ENCODE measurements around the gene JDP2. TPM values are rescaled to one million over a fixed set of nuclear protein-coding genes. Genes with fewer than 3 reads are reported as not detected.
A peak's percentile ranks its signal among the peaks of the same experiment; 100 is the strongest.
"Not testable (repeated sequence)": the region's sequence is repeated elsewhere in the genome, so short reads cannot be mapped to it uniquely, and the experiment has no call there.

Gene JDP2
- total RNA-seq, 1 donor from 2014 or later = 3.1 TPM

DNA sequence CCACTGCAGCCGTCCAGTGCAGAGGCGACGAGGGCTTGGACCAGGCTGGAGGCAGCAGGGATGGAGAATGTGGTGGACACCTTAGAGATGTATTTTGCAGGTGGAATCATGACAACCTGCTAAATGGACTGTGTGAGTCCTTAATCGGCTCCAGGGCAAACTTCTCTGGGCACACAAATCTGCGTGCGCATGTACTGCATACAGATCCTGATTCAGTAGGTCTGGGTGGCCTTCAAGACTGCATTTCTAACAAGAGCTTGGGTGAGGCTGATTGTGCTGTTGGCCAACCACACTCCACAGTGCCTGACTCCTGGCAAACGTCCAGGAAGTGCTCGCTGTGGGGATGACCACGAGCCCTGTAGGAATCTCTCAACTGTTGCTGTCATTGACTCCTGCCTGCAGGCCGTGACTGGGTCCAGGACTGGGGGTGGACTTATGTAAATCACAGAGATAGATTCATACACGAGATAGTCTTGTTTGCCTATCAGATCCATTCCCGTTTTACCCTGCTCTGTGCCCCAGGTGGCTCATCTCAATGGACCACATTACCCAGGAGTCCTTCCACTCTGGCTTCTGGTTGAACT, 27.2 kb downstream of the JDP2 start:
- peak in 1 of 2 donors; percentile 6 for DNase-seq (ENCODE audit: low read depth in 2 of 2)

DNA sequence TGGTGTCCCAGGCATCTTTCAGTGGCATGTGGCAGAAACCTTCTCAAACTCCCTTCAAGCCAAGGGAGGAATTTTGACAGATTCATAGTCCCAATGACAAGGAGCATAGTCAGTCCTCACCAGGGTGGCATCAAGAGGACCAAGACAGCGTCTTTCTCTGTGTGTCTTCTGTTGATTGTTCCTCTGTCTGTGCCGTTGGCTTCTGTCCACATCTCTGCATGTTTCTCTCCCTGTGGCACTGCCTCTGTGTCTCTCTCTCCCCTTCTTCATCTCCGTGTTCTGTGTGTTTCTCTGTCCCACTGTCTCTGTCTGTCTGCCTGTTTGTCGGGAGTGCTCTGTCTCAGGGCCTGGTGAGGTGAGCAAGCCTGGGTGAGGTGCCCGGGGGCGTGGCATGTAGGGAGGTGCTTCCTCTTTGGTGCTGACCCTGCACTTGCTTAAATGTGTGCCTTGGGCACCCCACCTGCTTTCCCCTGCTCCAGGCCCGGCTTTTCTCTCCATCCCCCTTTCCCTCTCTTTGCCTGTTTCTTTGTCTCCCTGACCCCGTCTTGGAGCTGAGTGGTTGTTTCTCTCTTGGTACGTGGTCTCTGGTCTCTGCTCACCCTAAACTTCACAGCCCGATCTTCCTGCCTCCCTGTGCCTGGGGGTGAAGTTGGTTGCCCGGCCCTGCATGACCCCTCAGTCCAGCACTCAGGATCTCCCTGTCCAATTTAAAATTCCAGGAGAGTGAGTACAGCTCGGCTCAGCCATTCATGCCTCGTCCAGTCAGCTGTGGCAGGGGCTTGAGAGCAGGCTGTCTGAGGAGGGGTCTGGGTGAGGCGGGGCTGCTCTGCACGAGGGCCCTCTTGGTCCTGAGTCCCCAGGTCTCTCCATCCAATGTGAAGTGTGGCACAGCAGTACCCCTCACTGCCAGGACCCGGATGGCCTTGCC, 28.5 kb downstream of the JDP2 start:
- DNase-seq (ENCODE audit: low read depth in 2 of 2) = no peak

DNA sequence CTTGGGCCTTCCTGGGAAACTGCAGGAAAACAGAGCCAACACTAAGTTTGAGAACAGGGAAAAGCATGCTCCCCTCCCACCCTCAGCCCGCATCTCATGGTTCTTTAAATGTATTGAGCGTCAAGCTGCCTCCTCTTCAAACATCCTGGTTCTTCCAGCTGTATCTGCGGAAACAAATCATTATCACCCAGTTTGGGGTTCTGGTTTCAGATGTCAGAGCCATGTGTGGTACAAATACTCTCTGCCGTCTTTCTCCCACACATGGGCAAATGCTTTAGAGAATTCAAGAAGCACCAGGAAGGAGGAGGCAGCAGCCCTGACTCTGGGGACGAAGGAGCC, 29.1 kb downstream of the JDP2 start:
- no peak for DNase-seq (ENCODE audit: low read depth in 2 of 2)

DNA sequence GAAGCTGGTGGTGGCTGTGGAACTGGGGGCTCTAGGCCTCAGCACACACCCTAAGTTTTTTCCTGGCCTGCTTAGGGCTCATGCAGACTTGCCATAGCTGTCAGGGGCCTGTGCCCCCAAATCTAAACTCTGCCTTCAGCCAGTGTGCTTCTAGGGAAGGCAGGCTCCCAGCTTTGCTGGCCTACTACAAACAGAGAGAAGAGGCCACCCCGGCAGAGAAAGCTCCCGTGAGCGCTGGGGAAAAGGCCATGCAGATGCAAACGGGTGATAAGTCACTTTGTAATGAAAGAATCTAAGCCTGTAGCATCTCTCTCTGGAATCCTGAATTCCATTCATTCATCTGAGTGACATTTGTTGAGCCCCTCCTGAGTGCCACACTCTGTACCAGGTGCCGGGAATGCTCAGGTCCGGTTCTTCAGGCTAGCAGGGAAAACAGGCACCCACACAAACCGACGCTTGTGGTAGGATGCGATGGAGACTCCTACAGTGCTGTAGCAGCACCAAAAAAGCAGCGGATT, 29.9 kb downstream of the JDP2 start:
- DNase-seq (ENCODE audit: low read depth in 2 of 2) = no peak

DNA sequence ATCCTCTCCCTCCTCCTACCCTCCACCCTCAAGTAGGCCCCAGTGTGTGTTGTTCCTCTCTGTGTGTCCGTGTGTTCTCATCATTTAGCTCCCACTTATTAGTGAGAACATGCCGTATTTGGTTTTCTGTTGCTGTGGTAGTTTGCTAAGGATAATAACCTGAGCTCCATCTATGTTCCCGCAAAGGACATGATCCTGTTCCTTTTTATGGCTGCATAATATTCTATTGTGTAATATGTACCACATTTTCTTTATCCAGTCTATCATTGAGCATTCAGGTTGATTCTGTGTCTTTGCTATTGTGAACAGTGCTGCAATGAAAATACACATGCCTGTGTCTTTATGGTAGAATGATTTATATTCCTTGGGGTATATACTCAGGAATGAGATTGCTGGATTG, 30.5 kb downstream of the JDP2 start:
- no peak for DNase-seq (ENCODE audit: low read depth in 2 of 2)

DNA sequence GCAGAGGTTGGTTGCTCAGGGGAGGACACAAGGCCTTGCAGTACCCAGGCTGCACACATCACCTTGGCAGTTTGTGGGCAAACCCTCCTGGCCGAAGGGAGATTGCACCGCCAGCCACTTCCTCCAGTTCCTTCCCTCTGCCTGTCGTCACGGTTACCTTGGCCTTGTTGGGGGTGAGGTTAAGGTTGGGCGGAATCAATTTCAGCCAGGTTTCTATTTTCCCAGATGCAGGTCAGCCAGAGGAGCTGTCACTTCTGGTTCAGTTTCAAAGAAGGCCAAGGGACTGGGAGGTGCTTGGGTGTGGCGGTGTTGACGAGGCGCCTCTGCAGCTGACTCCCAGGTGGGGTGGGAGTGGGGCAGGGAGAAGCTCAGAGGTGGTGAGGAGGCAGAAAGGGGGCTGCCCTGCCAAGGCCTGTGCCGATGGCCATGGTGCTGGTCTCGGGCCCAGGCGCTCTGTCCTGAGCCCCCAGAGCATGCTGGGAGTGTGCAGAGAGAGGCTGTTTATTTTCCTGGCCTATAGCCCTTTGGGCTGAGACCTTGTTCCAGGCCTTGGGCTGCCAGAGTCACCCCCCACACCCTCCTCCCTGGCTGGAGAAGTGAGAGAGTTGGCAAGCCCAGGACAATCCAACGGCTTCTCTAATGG, 31.4 kb downstream of the JDP2 start:
- DNase-seq (ENCODE audit: low read depth in 2 of 2) = no peak

DNA sequence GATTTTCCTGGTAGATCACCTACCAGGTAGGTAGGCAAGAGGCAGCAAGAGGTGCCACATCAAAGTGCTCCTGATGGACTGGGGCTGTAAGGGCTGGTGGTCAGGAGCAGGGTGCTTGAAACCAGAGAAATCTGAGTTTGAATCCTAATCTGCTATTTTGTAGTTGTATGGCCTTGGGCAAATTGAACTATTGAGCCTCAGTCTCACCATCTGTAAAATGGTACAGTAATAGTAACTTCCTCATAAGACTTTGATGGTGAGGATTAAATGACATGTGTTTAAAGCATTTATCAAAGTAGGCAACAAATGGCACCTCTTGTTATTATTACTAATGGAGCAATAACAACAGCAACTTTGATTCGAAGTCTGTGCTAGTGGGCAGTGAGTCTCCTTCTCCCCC, 32.0 kb downstream of the JDP2 start:
- no peak for DNase-seq (ENCODE audit: low read depth in 2 of 2)

DNA sequence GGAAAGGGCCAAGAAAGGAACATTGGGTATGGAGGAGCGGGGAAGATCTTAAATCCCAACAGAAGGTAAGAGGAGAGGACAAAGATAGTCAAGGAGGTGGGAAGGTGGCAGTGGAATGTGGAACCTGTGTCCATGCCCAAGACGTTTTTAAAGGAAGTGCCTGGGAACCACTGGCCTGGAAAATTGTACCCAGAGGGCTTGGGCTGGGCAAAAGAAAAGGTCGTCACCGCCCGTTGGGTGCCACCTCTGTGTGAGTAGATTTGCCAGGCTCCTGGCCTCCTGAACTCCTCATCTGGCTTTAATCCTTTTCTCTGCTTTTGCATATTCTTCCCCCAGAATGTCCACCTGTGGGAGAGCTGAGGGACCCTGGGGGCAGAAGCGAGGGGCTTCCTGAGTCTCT, 32.6 kb downstream of the JDP2 start:
- no peak for DNase-seq (ENCODE audit: low read depth in 2 of 2)

DNA sequence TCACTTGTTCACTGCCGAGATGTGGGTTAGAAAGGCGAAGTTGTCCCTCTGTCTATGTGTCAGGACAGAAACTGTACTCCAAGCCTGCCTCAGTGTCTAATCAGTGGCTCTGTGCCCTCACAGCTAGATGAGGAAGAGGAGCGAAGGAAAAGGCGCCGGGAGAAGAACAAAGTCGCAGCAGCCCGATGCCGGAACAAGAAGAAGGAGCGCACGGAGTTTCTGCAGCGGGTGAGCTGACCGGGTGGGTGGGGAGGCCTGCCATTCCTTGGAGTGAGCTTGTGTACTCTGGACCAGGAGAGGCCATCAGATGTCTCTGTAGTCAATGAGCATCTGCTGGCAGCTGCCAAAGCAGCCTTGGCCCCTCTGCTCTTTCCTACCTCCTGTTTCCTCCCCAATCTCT, 33.5 kb downstream of the JDP2 start:
- no peak for DNase-seq (ENCODE audit: low read depth in 2 of 2)

DNA sequence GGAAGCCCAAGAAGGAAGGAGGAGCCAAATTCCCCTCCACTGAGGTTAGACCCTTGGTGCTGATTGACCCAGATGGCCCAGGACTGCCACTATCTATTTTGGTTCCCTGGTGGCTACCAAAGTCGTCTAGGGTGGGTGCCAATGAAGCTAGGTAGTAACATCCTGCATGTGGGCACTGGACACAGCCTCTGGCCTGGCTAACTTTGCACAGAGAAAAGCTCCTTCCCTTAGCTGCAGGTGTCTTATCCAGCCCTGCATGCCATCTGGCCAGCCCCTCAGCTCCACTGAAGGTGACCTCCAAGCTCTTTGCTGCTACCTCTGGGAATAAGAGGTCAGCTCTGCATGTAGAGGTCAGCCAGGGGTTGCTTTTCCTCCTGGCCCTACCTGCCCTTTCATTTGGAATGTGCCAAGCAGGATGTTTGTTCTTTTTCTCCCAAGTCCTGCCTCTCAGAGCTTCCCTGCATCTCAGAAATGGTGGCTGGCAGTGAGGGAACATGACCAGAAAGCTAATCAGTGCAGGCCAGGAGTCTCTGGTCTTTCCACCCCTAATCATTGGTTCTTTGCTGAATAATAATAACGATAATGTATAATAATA, 34.0 kb downstream of the JDP2 start:
- DNase-seq (ENCODE audit: low read depth in 2 of 2) = no peak

DNA sequence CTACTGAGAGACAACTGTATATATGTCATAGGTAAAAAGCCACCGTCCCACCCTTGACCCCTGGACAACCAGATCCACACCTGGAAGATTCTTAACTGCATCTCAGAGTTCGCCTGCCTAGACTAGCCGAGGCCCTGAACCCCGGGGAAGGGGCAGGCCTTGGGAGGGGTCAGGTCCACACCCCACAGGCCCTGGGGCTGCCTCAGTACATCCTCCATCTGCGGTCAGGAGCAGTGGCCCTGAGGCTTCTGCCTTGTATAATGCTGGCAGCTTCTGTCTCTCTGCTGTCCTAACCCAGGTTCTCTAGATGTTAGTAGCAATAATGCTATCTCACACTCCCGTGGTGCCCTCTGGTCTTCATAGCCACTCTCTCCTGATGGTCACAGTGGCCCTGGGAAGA, 36.8 kb downstream of the JDP2 start:
- DNase-seq (ENCODE audit: low read depth in 2 of 2) = no peak

DNA sequence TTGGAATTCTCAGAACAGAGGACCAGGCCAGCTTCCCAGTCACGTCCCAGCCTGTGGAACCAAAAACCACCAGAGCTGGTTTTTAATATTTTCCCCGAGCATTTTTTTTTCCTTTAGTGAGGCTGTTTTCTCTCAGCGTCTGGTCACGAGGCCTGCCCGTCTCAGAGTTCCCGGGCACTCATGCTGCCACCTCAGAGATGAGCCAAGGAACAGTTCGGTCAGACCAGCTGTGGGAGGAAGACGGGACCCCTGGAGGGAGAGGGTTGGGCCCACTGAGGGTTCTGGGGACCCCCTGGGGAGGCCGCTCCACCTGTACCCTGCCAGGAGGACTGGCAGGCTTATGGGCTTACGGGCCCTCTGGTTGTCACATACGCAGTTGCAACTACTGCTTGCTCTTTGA, 39.9 kb downstream of the JDP2 start:
- no peak for DNase-seq (ENCODE audit: low read depth in 2 of 2)

DNA sequence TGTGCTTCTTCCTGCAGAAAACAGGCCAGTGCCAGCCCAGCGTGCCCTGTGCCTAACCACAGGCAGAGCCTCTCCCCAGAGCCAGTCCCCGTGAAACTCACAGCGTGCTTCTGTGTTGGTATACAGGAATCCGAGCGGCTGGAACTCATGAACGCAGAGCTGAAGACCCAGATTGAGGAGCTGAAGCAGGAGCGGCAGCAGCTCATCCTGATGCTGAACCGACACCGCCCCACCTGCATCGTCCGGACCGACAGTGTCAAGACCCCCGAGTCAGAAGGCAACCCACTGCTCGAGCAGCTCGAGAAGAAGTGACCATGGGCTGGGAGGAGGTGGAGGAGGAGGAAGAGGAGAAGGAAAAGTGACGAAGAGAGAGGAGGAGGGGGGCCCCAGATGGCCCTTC, 41.3 kb downstream of the JDP2 start:
- no peak for DNase-seq (ENCODE audit: low read depth in 2 of 2)

DNA sequence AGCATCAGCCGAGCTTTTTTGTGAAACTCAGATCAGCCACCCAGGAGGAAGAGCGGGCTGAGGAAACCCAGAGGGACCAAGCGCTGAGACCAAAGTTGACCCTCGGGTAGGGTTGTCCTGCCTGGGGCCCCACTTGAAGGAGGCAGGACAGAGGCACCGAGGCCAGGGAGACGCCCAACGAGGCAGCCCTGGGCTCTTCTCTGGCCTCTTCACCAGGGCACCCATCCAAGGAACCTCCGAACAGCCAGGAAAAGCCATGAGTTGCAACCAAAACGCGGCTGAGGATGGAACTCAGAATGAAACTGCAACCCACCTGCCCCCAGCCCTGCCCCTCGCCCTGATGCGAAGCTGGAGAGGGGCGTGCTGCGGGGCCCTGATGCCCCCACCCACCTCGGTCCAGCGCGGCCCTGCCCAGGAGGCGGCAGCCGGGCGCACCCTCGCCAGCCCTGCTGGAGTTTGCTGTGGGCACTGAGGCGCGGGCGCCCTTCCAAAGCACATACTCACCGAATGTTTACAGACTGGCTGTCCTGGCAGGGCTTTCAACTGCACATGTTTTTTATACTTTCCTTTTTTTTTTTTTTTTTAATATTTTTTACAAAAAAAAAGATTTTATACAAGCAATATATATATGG, 41.9 kb downstream of the JDP2 start:
- no peak for DNase-seq (ENCODE audit: low read depth in 2 of 2)

DNA sequence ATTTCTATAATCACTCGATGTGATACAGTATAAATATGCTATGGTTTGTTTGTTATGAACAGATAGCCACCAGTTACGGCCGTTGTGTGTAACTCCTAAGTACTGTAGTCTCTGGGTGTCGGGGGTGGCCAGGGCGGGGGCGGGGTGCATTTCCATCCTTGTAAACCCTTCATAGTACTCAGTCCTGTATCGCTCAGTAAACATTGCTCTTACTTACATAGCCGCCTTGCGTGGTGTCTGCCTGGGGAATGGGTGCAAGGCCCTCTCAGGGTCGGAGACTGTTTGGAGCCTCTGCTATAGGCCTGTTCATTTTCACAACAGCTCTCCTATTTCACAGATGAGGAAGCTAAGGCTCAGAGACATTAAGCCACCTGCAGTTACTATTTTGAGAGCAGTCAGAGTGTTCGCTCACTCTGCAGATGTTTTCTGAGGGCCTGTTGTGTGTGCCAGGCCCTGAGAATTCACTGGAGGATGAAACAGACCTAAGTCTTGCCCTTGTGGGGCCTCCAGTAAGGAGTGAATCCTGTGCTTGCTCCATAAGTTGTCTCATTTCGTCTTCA, 42.5 kb downstream of the JDP2 start:
- no peak for DNase-seq (ENCODE audit: low read depth in 2 of 2)

DNA sequence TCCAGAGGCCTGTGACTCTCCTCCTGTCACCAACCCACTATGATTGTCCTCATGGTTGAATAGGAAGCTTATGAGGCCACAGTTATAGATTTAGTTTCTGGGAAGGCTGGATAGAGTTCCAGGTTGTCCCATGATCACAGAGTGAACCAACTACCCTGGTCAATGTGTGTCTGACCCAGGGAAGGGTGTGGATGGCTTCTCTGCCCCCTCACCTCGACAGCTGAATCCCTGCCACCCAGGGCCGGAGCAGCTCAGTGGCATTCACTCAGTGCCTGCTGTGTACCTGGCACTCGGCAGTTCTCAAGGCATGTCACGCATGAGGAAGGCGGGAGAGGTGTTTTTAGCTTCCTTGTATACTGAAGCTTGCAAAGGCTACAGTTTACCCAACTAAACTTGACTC, 43.2 kb downstream of the JDP2 start:
- DNase-seq (ENCODE audit: low read depth in 2 of 2) = no peak

DNA sequence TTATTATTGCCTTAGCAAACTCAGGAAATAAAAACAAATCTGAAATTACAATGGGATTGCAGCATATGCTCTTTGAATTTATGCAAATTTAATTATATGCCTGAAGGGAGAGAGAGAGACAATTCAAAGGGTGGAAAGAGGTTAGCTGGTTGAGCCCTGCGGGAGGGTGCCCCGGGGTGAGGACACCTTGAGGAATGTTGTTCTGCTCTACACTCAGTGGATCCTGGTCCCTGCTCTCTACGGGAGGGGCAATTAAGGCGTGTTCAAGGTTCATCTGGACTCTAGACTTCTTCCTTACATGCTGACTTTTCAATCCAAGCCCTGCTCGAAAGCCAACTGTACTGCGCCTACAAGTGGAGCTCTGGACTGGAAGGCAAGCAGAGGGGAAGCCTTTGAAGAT, 46.3 kb downstream of the JDP2 start:
- not testable (repeated sequence) for DNase-seq (ENCODE audit: low read depth in 2 of 2)

DNA sequence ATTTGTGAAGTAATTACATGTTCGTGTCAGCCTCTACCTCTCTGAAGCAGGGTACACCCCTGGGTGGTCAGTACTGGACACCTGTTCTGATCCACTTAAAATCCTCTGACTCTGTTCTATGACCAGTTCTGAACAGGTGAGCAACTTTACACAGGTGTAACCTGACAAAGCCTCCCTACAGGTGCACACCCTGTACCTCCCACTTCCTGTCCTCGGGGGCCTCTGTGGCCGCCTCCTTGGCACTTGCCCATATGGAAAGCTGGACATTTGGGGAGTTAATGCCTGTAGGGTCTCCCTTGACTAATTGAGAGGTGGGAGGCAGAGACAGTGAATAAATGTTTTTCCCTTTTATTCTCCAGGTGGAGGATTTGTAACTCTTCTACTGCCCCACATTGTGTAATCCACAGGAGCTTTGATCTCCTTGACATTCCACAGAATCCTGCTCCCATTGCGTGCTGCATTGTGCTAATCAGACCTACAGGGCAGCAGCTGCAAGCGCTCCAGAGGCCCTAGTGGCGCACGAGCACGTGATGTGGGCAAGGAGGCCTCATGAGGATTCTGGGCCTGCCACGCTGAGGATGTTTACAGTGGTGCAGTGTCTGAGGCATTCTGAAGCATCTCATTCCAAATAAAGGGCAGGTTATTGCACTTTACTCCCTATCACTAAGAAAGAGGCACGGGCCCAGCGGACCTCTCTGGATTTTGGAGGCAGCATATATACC, 48.6 kb downstream of the JDP2 start:
- DNase-seq (ENCODE audit: low read depth in 2 of 2) = no peak

DNA sequence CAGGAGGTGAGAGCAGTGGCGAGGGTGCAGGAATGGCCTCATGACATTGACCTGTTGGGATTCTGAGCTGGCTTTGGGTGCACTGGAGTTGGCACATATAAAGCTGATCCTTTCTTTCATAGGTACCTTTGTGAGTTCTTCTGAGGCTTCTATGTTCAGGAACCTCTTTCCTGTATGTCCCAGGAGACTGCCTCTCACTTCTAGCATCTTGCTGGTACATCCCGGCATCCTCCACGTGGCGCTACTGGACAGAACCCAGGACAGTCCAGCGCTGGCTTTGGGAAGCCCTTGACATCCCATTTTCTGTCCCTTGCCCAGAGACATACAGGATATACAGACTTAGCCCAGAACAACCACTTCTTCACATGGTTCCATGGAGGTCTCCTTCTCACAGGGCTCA, 50.1 kb downstream of the JDP2 start:
- no peak for DNase-seq (ENCODE audit: low read depth in 2 of 2)

DNA sequence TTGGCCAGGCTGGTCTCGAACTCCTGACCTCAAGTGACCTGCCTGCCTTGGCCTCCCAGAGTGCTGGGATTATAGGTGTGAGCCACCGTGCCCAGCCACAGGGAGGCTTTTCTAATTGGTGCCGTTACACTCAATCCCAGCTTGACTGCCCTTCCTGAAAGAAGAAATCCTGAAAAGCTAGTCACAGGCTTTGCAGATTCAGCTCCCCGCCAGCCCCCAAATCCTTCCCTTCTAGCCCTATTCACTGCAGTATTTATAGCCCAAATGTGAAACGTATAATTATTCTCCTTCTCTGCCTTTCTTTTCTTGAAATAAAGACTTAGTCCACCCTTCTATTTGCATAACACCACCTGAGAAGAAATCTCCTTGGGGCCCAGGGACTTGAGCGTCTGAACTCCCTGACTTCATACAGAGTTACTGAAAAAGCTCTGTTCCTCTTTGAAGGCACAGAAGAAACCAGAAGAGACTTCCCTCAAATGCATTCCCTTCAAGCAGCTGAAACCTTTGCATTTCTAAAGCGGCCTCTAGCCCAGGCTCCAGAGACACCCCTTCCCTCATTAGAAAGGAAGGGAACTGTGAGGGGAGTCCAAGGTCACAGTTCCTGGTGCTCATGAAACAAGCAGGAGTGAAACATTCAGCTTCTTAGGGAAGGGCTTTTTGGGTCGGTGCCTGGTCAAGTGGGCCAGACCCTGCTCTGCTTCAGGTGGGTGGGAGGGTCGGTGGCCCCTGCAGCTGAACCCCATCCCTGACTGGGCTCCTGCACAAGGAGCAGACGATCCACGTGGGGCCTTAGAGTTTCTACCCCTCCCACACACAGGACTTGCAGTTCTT, 52.2 kb downstream of the JDP2 start:
- DNase-seq (ENCODE audit: low read depth in 2 of 2) = no peak
